Parathyroid adenoma (tissue), 2 donors: Measurements from ENCODE around the gene NCKAP5.

Source experiments
- H2AFZ ChIP-seq: fragments of 300-600 bp; sonication (generic); one replicate; pipeline ENCODE4 v1.7.0; 2017; ENCODE audit warnings: antibody characterized with exemption, mild to moderate bottlenecking
- H3K27ac ChIP-seq: fragments of 300-600 bp; sonication (generic); one replicate; pipeline ENCODE4 v1.7.0; 2017
- H3K27me3 ChIP-seq: fragments of 300-600 bp; sonication (generic); one replicate; pipeline ENCODE4 v1.7.0; 2017; ENCODE audit warnings: low read length; ENCODE audit not compliant: control insufficient read depth, insufficient read depth
- H3K36me3 ChIP-seq: fragments of 300-600 bp; sonication (generic); one replicate; pipeline ENCODE4 v1.7.0; 2017; ENCODE audit warnings: low read length; ENCODE audit not compliant: control insufficient read depth, insufficient read depth
- H3K4me1 ChIP-seq: fragments of 300-600 bp; sonication (generic); one replicate; pipeline ENCODE4 v1.7.0; 2017; ENCODE audit warnings: control low read depth
- H3K4me2 ChIP-seq: fragments of 300-600 bp; sonication (generic); one replicate; pipeline ENCODE4 v1.7.0; 2017; ENCODE audit warnings: low read length
- H3K4me3 ChIP-seq: fragments of 300-600 bp; sonication (generic); one replicate; pipeline ENCODE4 v1.7.0; 2017; ENCODE audit warnings: low read depth, low read length
- H3K79me2 ChIP-seq: fragments of 300-600 bp; sonication (generic); one replicate; pipeline ENCODE4 v1.7.0; 2017; ENCODE audit warnings: control low read depth
- H3K9ac ChIP-seq: fragments of 300-600 bp; sonication (generic); one replicate; pipeline ENCODE4 v1.7.0; 2017; ENCODE audit warnings: mild to moderate bottlenecking
- H3K9me3 ChIP-seq: fragments of 300-600 bp; sonication (generic); one replicate; pipeline ENCODE4 v1.7.0; 2017; ENCODE audit warnings: low read length; ENCODE audit not compliant: control insufficient read depth
- CTCF ChIP-seq: fragments of 300-600 bp; sonication (generic); IDR thresholded peaks from one replicate; pipeline ENCODE4 v1.7.0; 2017; ENCODE audit warnings: antibody characterized with exemption, mild to moderate bottlenecking
- donor health status: primary hyperparathyroidism.

The NCKAP5 gene

GRCh38 chr2:133086176-133086575 is 482.1 kb downstream of the NCKAP5 start:
- no peak overlapping the region for H3K27ac ChIP-seq
- H3K4me2 ChIP-seq: no peak overlapping the region
- H3K4me3 ChIP-seq: no peak overlapping the region
- H3K79me2 ChIP-seq: no peaks in the 10 kb centered on the region
- no peaks in the 10 kb centered on the region for H3K4me1 ChIP-seq
- H3K27me3 ChIP-seq: no peaks in the 10 kb centered on the region
- no peaks in the 10 kb centered on the region for H3K36me3 ChIP-seq
- no peak for TF ChIP-seq CTCF
- no peak overlapping the region for H3K9ac ChIP-seq
- no peak overlapping the region for H2AFZ ChIP-seq
- no peaks in the 10 kb centered on the region for H3K9me3 ChIP-seq

- Histone ChIP-seq H3K9ac (no peak overlapping the region), H3K36me3 (no peaks in the 10 kb centered on the region), H3K4me2 (no peak overlapping the region), H3K27ac (no peak overlapping the region), H3K4me3 (no peak overlapping the region), H3K27me3 (no peaks in the 10 kb centered on the region), H3K4me1 (no peaks in the 10 kb centered on the region), H3K9me3 (no peaks in the 10 kb centered on the region), H3K79me2 (no peaks in the 10 kb centered on the region), H2AFZ (no peak overlapping the region)
- TF ChIP-seq CTCF: no peak
These were observed 482.6 kb downstream of the NCKAP5 start for GRCh38 chr2:133085646-133086045.

GRCh38 chr2:133082034-133082433 is 486.2 kb downstream of the NCKAP5 start:
- Histone ChIP-seq H3K4me2 (no peak overlapping the region), H3K4me3 (no peak overlapping the region), H2AFZ (no peak overlapping the region), H3K9ac (no peak overlapping the region), H3K9me3 (no peaks in the 10 kb centered on the region), H3K27ac (no peak overlapping the region), H3K79me2 (no peaks in the 10 kb centered on the region), H3K36me3 (no peaks in the 10 kb centered on the region), H3K4me1 (no peaks in the 10 kb centered on the region), H3K27me3 (no peaks in the 10 kb centered on the region)
- TF ChIP-seq CTCF: no peak

GRCh38 chr2:133080822-133081221 is 487.4 kb downstream of the NCKAP5 start:
- no peak overlapping the region for H3K9ac ChIP-seq
- no peak overlapping the region for H3K27ac ChIP-seq
- H3K79me2 ChIP-seq: no peaks in the 10 kb centered on the region
- no peak for TF ChIP-seq CTCF
- no peak overlapping the region for H2AFZ ChIP-seq
- no peaks in the 10 kb centered on the region for H3K9me3 ChIP-seq
- no peak overlapping the region for H3K4me3 ChIP-seq
- H3K4me1 ChIP-seq: no peaks in the 10 kb centered on the region
- no peaks in the 10 kb centered on the region for H3K36me3 ChIP-seq
- H3K27me3 ChIP-seq: no peaks in the 10 kb centered on the region
- H3K4me2 ChIP-seq: no peak overlapping the region

- no peak overlapping the region for H3K4me3 ChIP-seq
- H3K27me3 ChIP-seq: no peaks in the 10 kb centered on the region
- H3K9me3 ChIP-seq: no peaks in the 10 kb centered on the region
- H3K36me3 ChIP-seq: no peaks in the 10 kb centered on the region
- no peaks in the 10 kb centered on the region for H3K4me1 ChIP-seq
- H3K4me2 ChIP-seq: no peak overlapping the region
- TF ChIP-seq CTCF: no peak
- H3K79me2 ChIP-seq: no peaks in the 10 kb centered on the region
- H2AFZ ChIP-seq: no peak overlapping the region
- H3K27ac ChIP-seq: no peak overlapping the region
- no peak overlapping the region for H3K9ac ChIP-seq
These were observed 489.4 kb downstream of the NCKAP5 start for GRCh38 chr2:133078667-133079411.
